ENCODE data around the gene APBB2.

DNA sequence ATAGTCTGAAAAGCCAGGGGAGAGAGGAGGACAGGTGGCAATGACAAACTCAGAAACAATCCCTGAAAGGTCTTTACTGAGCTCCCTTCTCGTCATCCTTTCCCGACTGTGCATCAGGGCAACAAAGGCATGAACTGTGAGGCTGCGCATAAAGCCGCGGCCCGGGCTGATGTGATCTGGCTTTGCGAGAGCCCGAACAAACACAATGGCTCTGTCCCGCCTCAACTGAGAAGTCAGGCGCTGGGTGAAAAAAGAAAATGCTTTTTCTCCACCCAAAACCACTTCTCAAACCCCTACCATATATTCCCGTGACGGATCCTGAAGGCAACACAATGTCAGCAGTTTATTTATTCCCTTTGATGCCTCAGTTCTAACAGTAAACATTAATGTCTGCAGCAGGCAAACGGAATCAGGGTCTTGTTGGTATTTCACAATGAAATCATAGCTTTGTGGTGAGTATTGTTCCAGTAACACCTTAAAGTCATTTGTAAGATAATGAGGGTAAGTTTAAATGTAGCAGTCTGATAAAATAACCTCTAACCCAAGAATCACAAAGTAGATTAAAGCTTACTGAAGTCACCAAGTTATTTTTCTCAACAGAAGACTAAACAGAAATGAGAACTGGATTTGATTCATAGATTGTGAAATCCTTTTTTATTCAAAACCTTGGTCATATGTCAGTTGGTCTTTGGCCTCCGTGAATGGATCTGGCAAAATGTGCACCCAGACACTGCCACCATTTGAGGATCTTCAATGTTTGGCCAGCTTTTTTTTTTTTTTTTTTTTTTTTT is 67.4 kb downstream of the APBB2 start:
- TF ChIP-seq CTCF (conservative IDR thresholded peaks at IDR 0.05 in 1 of 2, IDR thresholded peaks at IDR 0.05 in 1 of 2; ENCODE audit: extremely low read depth in 1 of 2, insufficient read depth in 1 of 2, low read depth in 1 of 2, low read length in 2 of 2) (no peak), EZH2 (IDR thresholded peaks at IDR 0.05; ENCODE audit: borderline replicate concordance, low read length) (no peak)
